AG10803 (cell line): Measurements from ENCODE around the gene MYRF.
A peak's percentile ranks its signal among the peaks of the same experiment; 100 is the strongest.

Experiments used
- DNase-seq: peaks from one replicate; pipeline ENCODE4 v3.0.0; 2010; ENCODE audit warnings: low read depth
- H3K4me3 ChIP-seq: 2 replicates; pipeline ENCODE4 v1.5.1; 2011; ENCODE audit warnings: mild to moderate bottlenecking, low read length, control low read depth
- CTCF ChIP-seq: conservative IDR thresholded peaks from 2 replicates; pipeline ENCODE4 v1.5.1; 2011; ENCODE audit warnings: mild to moderate bottlenecking, low read length, control low read depth, inconsistent platforms

The MYRF gene

GRCh38 chr11:61832207-61832606 is 79.8 kb downstream of the MYRF start:
- no peak for DNase-seq
- no peak overlapping the region for H3K4me3 ChIP-seq
- TF ChIP-seq CTCF: no peak

GRCh38 chr11:61832754-61833153 is 80.3 kb downstream of the MYRF start:
- TF ChIP-seq CTCF: no peak
- no peak overlapping the region for H3K4me3 ChIP-seq
- no peak for DNase-seq

- TF ChIP-seq CTCF: no peak
- DNase-seq: no peak
- H3K4me3 ChIP-seq: no peak overlapping the region
Measured at GRCh38 chr11:61833471-61833870, 81.0 kb downstream of the MYRF start.

GRCh38 chr11:61833926-61834277 is 81.5 kb downstream of the MYRF start:
- DNase-seq: no peak
- no peak for TF ChIP-seq CTCF
- H3K4me3 ChIP-seq: no peak overlapping the region

- peak; percentile 58 for DNase-seq
- H3K4me3 ChIP-seq: no peak overlapping the region
- no peak for TF ChIP-seq CTCF
Measured at GRCh38 chr11:61834278-61835048, 82.0 kb downstream of the MYRF start.

GRCh38 chr11:61836193-61836592 is 83.8 kb downstream of the MYRF start:
- TF ChIP-seq CTCF: no peak
- no peak for DNase-seq
- H3K4me3 ChIP-seq: no peak overlapping the region

GRCh38 chr11:61837411-61838005 is 85.1 kb downstream of the MYRF start:
- TF ChIP-seq CTCF: no peak
- no peak overlapping the region for H3K4me3 ChIP-seq
- DNase-seq: no peak
